Large intestine (tissue), 3 donors: ENCODE measurements around the gene GZMA. TPM values are rescaled to one million over a fixed set of nuclear protein-coding genes. Genes with fewer than 3 reads are reported as not detected.

Experiments used
- DNase-seq, 2 donors: peaks; one replicate each; pipeline versions ENCODE4 v3.0.0 to v3.0.0-alpha.2; 2013
- H3K27ac ChIP-seq: one replicate; pipeline ENCODE4 v1.5.1; 2013; ENCODE audit warnings: low read length
- H3K27me3 ChIP-seq: 2 replicates; pipeline ENCODE4 v1.6.1; 2013; ENCODE audit warnings: low read length; ENCODE audit not compliant: control insufficient read depth, insufficient read depth
- H3K36me3 ChIP-seq: 2 replicates; pipeline ENCODE4 v1.6.1; 2013; ENCODE audit warnings: low read length; ENCODE audit not compliant: control insufficient read depth, insufficient read depth
- H3K4me1 ChIP-seq: one replicate; pipeline ENCODE4 v1.6.1; 2013; ENCODE audit warnings: low read length; ENCODE audit not compliant: control insufficient read depth, insufficient read depth
- H3K4me3 ChIP-seq: one replicate; pipeline ENCODE4 v1.5.1; 2013; ENCODE audit warnings: low read length
- H3K9me3 ChIP-seq: one replicate; pipeline ENCODE4 v1.6.1; 2013; ENCODE audit warnings: mild to moderate bottlenecking, low read depth, low read length, moderate library complexity; ENCODE audit not compliant: control insufficient read depth
- WGBS: methylation state at CpG from one replicate; pipeline ENCODE4 v1.1.5; 2013; ENCODE audit warnings: low lambda C conversion rate; ENCODE audit not compliant: insufficient coverage; 5-methylcytosine and 5-hydroxymethylcytosine counted together
- polyA plus RNA-seq: library from polyadenylated mRNA; unstranded; fragments of 120-200 nt; gene quantifications from one replicate; pipeline ENCODE4 v1.2.1, GENCODE V29; 2013

The GZMA gene
- polyA plus RNA-seq, 1 donor, result 14.9 TPM

GRCh38 chr5:55141945-55142690 is 39.7 kb downstream of the GZMA start:
- Histone ChIP-seq H3K4me3 (no peak overlapping the region), H3K36me3 (no peaks in the 10 kb centered on the region), H3K9me3 (no peaks in the 10 kb centered on the region), H3K27ac (no peak overlapping the region), H3K27me3 (peaks cover 3% of the 10 kb centered on the region), H3K4me1 (peaks cover 8% of the 10 kb centered on the region)
- WGBS, result 100% methylated on average over 1 of the region's 9 CpGs
- DNase-seq, result no peak

DNA sequence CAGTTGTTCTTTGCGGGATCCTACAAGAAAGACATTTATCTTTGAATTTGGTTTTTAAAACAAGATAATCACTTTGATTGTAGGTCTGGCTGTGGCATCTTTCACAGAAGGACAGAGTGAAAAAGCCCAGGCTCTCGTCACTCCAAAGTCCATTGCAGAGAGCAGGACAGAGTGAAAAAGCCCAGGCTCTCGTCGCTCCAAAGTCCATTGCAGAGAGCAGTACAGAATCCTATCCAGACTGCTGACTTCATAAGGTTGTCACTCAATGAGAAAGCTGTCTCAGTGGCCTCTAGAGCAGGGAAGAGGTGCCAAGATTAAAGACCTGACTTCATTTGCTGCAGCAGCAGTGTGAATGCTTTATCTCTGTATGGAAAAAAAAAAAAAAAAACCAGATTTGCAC is 41.2 kb downstream of the GZMA start:
- Histone ChIP-seq H3K27me3 (peaks cover 3% of the 10 kb centered on the region), H3K9me3 (no peaks in the 10 kb centered on the region), H3K36me3 (no peaks in the 10 kb centered on the region), H3K4me3 (no peak overlapping the region), H3K4me1 (peaks cover 8% of the 10 kb centered on the region), H3K27ac (no peak overlapping the region)
- peak; percentile 55 to 78 for DNase-seq
- no CpG with 5 or more reads among the region's 4 CpGs for WGBS

- H3K36me3 ChIP-seq, result no peaks in the 10 kb centered on the region
- no peak overlapping the region for H3K27ac ChIP-seq
- peaks cover 5% of the 10 kb centered on the region for H3K27me3 ChIP-seq
- H3K4me1 ChIP-seq, result peaks cover 8% of the 10 kb centered on the region
- no CpG with 5 or more reads among the region's 8 CpGs for WGBS
- no peak for DNase-seq
- H3K4me3 ChIP-seq, result no peak overlapping the region
- no peaks in the 10 kb centered on the region for H3K9me3 ChIP-seq
Observed at GRCh38 chr5:55146080-55146479, 43.6 kb downstream of the GZMA start.

- no peaks in the 10 kb centered on the region for H3K9me3 ChIP-seq
- H3K4me1 ChIP-seq, result peaks cover 8% of the 10 kb centered on the region
- no peaks in the 10 kb centered on the region for H3K36me3 ChIP-seq
- peak; percentile 70 for DNase-seq
- H3K4me3 ChIP-seq, result no peak overlapping the region
- peaks cover 5% of the 10 kb centered on the region for H3K27me3 ChIP-seq
- 71% methylated on average over 1 of the region's 11 CpGs for WGBS
- no peak overlapping the region for H3K27ac ChIP-seq
Observed at GRCh38 chr5:55146543-55147151, 44.2 kb downstream of the GZMA start.

- no peaks in the 10 kb centered on the region for H3K36me3 ChIP-seq
- WGBS, result 88% methylated on average over 1 of the region's 2 CpGs
- no peak overlapping the region for H3K27ac ChIP-seq
- peaks cover 7% of the 10 kb centered on the region for H3K27me3 ChIP-seq
- no peak overlapping the region for H3K4me3 ChIP-seq
- H3K9me3 ChIP-seq, result no peaks in the 10 kb centered on the region
- DNase-seq, result no peak
- no peaks in the 10 kb centered on the region for H3K4me1 ChIP-seq
Observed at GRCh38 chr5:55149308-55149795, 46.9 kb downstream of the GZMA start.

DNA sequence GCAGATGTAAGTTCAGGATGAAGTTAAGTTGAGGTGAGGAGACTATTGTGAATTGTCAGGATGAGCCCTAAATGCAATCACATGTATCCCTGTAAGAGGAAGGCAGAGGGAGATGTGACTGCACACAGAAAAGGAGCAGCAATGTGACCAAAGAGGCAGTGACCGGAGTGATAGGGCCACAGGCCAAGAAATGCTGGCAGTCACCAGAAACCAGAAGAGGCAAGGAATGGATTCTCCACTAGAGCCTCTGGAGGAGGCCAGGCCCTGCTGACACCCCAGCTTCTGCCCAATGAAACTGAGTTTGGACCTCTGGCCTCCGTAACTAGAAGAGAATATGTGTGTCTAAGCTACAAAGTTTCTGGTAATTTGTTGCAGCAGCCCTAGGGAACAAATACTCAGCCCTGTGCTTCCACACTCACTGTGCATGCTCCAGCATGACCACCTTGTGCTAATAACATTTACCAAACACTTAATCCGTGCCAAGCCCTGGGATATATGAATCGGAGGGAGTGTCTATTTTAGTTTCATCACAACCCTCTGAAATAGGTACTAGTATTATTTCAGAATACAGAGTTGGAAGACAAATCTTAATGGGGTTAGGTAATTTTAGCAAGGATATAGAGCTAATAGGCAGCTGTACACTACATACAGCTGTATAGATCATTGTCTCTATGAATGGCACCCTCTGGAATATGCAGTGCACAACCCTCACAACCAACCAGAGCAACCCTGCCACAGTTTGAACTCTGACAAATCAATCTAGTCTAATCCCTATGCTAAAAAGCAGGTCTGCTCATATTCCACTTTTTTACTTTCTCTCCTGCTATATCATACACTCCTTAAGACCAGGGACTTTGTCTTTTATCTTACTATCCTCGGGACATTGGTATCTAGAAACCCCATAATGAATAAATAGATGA is 49.7 kb downstream of the GZMA start:
- Histone ChIP-seq H3K9me3 (no peaks in the 10 kb centered on the region), H3K36me3 (no peaks in the 10 kb centered on the region), H3K27ac (no peak overlapping the region), H3K27me3 (peaks cover 9% of the 10 kb centered on the region), H3K4me1 (no peaks in the 10 kb centered on the region), H3K4me3 (no peak overlapping the region)
- no peak for DNase-seq
- whole genome bisulfite sequencing, result 71% methylated on average over 1 of the region's 5 CpGs

GRCh38 chr5:55154873-55155272 is 52.4 kb downstream of the GZMA start:
- no peak for DNase-seq
- Histone ChIP-seq H3K4me3 (no peak overlapping the region), H3K4me1 (no peaks in the 10 kb centered on the region), H3K27me3 (peaks cover 9% of the 10 kb centered on the region), H3K9me3 (no peaks in the 10 kb centered on the region), H3K36me3 (no peaks in the 10 kb centered on the region), H3K27ac (no peak overlapping the region)
- 87% methylated on average over 2 of the region's 3 CpGs for WGBS

Other genes with a start within 250 kb of the GZMA start
- gene ESM1, start 117.1 kb upstream of the GZMA start, polyA plus RNA-seq, result 2.9 TPM
- 1.7 TPM for gene GZMK, start 78.4 kb upstream of the GZMA start, polyA plus RNA-seq
- 19.7 TPM for gene GPX8, start 57.5 kb downstream of the GZMA start, polyA plus RNA-seq
- 0.15 TPM for gene CDC20B, start 70.5 kb downstream of the GZMA start, polyA plus RNA-seq
- gene MCIDAS, start 124.7 kb downstream of the GZMA start, polyA plus RNA-seq, result not detected
- not detected for gene CCNO, start 131.0 kb downstream of the GZMA start, polyA plus RNA-seq
- gene DHX29, start 205.0 kb downstream of the GZMA start, polyA plus RNA-seq, result 28.3 TPM
- 64.7 TPM for gene MTREX, start 205.3 kb downstream of the GZMA start, polyA plus RNA-seq